Right atrium auricular region (tissue), 2 donors: ENCODE data around the gene TTC39A. TPM values are rescaled to one million over a fixed set of nuclear protein-coding genes. Genes with fewer than 3 reads are reported as not detected.

Experiments used
- DNase-seq: peaks from one replicate; pipeline ENCODE4 v3.0.0-alpha.2; 2019; ENCODE audit warnings: low spot score
- H3K27ac ChIP-seq, 2 donors: fragments of 200-600 bp; sonication (generic); 1 replicate in 1 of 2; 2 replicates in 1 of 2; pipeline ENCODE4 v1.5.1; 2016 to 2019
- H3K27me3 ChIP-seq, 2 donors: fragments of 200-600 bp; sonication (generic); one replicate each; pipeline versions ENCODE4 v1.5.1 to v1.6.0; 2017 to 2019
- H3K36me3 ChIP-seq: fragments of 200-600 bp; sonication (generic); one replicate; pipeline ENCODE4 v1.5.1; 2016
- H3K4me1 ChIP-seq, 2 donors: fragments of 200-600 bp; sonication (generic); one replicate each; pipeline versions ENCODE4 v1.5.1 to v1.6.0; 2017 to 2019
- H3K4me3 ChIP-seq, 2 donors: fragments of 200-600 bp; sonication (generic); 1 replicate in 1 of 2; 2 replicates in 1 of 2; pipeline ENCODE4 v1.5.1; 2017 to 2019; ENCODE audit warnings: mild to moderate bottlenecking in 1 of 2, moderate library complexity in 1 of 2
- H3K9me3 ChIP-seq, 2 donors: fragments of 200-600 bp; sonication (generic); one replicate each; pipeline ENCODE4 v1.5.1; 2019
- CTCF ChIP-seq, 2 donors: fragments of 200-600 bp; sonication (generic); IDR thresholded peaks; one replicate each; pipeline ENCODE4 v1.5.1; 2019; ENCODE audit warnings: antibody characterized with exemption in 2 of 2
- total RNA-seq, 2 donors: library from RNA; depleted of rRNA; stranded (reverse); fragments of >200 nt; gene quantifications; one replicate each; pipeline ENCODE4 v1.1.0, GENCODE V29; 2016

Gene TTC39A
- total RNA-seq, 2 donors from 2014 or later, result 14.9 to 33.7 TPM

GRCh38 chr1:51294566-51295184 lies 35.7 kb downstream of the TTC39A start:
- DNase-seq, result no peak
- no peak for TF ChIP-seq CTCF (IDR thresholded peaks at IDR 0.05)
- H3K4me1 ChIP-seq, result peaks cover 0 to 16% of the 10 kb centered on the region in 2 donors
- H3K27ac ChIP-seq, result no peak overlapping the region
- H3K9me3 ChIP-seq, result no peaks in the 10 kb centered on the region
- no peak overlapping the region for H3K4me3 ChIP-seq
- H3K27me3 ChIP-seq, result no peaks in the 10 kb centered on the region
- H3K36me3 ChIP-seq, result no peaks in the 10 kb centered on the region

GRCh38 chr1:51293898-51294515 lies 36.4 kb downstream of the TTC39A start:
- no peak for DNase-seq
- no peaks in the 10 kb centered on the region for H3K27me3 ChIP-seq
- peaks cover 0 to 16% of the 10 kb centered on the region in 2 donors for H3K4me1 ChIP-seq
- H3K9me3 ChIP-seq, result no peaks in the 10 kb centered on the region
- H3K36me3 ChIP-seq, result no peaks in the 10 kb centered on the region
- no peak for TF ChIP-seq CTCF (IDR thresholded peaks at IDR 0.05)
- H3K27ac ChIP-seq, result no peak overlapping the region
- no peak overlapping the region for H3K4me3 ChIP-seq

GRCh38 chr1:51290489-51290847 lies 39.9 kb downstream of the TTC39A start:
- TF ChIP-seq CTCF (IDR thresholded peaks at IDR 0.05), result no peak
- H3K27me3 ChIP-seq, result no peaks in the 10 kb centered on the region
- no peak overlapping the region for H3K4me3 ChIP-seq
- DNase-seq, result no peak
- H3K9me3 ChIP-seq, result no peaks in the 10 kb centered on the region
- no peaks in the 10 kb centered on the region for H3K4me1 ChIP-seq
- H3K27ac ChIP-seq, result no peak overlapping the region
- H3K36me3 ChIP-seq, result no peaks in the 10 kb centered on the region

- Histone ChIP-seq H3K4me1 (peaks cover 0 to 4% of the 10 kb centered on the region in 2 donors), H3K9me3 (no peaks in the 10 kb centered on the region), H3K4me3 (no peak overlapping the region), H3K27ac (no peak overlapping the region), H3K27me3 (no peaks in the 10 kb centered on the region), H3K36me3 (no peaks in the 10 kb centered on the region)
- no peak for TF ChIP-seq CTCF (IDR thresholded peaks at IDR 0.05)
- no peak for DNase-seq
These were observed 40.5 kb downstream of the TTC39A start for GRCh38 chr1:51289676-51290488.

GRCh38 chr1:51288578-51288977 lies 41.8 kb downstream of the TTC39A start:
- DNase-seq, result no peak
- no peak overlapping the region for H3K4me3 ChIP-seq
- no peaks in the 10 kb centered on the region for H3K27me3 ChIP-seq
- no peaks in the 10 kb centered on the region for H3K36me3 ChIP-seq
- TF ChIP-seq CTCF (IDR thresholded peaks at IDR 0.05), result no peak
- peaks cover 0 to 13% of the 10 kb centered on the region in 2 donors for H3K4me1 ChIP-seq
- no peaks in the 10 kb centered on the region for H3K9me3 ChIP-seq
- no peak overlapping the region for H3K27ac ChIP-seq
